GM13976 (cell line): Measurements from ENCODE around the gene GM2A.

Source experiments
- DNase-seq: peaks from one replicate; pipeline ENCODE4 v3.0.0; 2012; ENCODE audit warnings: low spot score
- CTCF ChIP-seq: IDR thresholded peaks from 2 replicates; pipeline ENCODE4 v1.5.1; 2012; ENCODE audit warnings: borderline replicate concordance, mild to moderate bottlenecking; ENCODE audit not compliant: insufficient read depth; ENCODE audit errors: extremely low read depth, missing control alignments, control extremely low read depth
- in situ Hi-C: fragments of 300-500 bp; cut with MboI; formaldehyde crosslinking; loops from one replicate; pipeline ENCODE4 v1.12.0; 2022; ENCODE audit warnings: low sequenced_read_pairs, mixed read lengths, inconsistent platforms; ENCODE audit not compliant: unreplicated experiment

GM2A gene

DNA sequence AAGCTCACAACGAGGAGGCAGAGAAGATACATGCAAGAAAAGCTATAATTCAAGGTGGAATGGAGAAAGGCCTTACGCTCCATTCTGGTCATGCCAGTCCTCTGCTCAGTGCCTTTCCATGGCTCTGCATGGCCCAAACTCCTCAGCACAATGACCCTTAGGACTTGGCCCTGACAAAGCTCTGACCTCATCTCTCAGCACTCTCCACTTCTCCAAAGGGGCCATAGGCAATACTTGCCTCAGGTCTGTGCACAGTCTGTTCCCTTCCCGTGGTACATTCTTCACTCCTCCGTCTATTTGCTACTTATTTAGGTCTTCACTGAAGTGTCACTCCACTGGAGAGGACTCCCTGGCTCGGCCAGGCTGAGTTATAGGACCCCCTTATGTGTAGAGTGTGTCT is 25.9 kb downstream of the GM2A start:
- in situ Hi-C loops = no loop called here
- no peak for DNase-seq
- TF ChIP-seq CTCF = no peak

DNA sequence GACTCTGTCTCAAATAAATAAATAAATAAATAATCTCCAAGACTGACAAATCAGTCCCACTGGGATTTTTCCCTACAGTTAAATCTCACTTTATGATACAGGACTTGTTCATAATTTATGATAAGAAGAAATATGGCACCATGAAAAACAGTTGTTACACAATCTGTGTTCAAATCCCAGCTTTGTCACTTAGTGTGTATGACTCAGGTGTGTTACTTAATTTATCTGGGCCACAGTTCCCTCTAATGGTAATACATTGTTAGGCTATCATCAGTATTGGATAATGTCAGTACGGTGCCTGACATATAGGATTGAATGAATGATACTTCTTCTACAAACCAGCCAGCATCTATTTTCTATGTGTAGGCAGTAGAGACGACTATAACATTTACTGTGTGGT is 27.5 kb downstream of the GM2A start:
- DNase-seq = no peak
- TF ChIP-seq CTCF = no peak
- in situ Hi-C loops = no loop called here

DNA sequence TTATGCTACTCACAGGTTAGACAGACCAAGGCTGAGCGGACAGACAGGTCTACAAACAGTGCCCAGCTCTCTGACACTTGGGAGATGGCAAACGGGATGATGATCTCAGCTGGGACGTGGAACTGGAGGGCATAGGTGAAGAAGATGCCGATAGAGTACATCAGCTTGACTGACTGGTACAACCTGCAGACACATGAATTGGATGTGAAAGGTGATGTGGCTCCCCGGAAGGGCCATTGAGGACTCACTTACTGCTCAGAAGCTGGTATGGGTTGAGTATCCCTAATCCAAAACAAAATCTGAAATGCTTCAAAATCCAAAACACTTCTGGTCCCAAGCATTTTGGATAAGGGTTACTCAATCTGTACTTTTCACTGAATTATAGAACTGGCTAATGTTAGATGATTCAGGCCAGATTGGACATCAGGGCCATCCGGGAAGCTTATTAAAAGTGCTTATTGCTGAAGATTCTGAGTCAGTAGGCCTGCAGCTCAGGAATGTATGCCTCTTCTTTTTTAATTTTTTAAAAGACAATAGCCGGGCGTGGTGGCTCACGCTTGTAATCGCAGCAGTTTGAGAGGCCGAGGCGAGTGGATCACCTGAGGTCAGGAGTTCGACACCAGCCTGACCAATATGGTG is 28.1 kb downstream of the GM2A start:
- TF ChIP-seq CTCF = no peak
- in situ Hi-C loops = no loop called here
- DNase-seq = no peak

- no peak for DNase-seq
- no peak for TF ChIP-seq CTCF
- in situ Hi-C loops = no loop called here
These were observed 30.3 kb downstream of the GM2A start for GRCh38 chr5:151283120-151283825.

DNA sequence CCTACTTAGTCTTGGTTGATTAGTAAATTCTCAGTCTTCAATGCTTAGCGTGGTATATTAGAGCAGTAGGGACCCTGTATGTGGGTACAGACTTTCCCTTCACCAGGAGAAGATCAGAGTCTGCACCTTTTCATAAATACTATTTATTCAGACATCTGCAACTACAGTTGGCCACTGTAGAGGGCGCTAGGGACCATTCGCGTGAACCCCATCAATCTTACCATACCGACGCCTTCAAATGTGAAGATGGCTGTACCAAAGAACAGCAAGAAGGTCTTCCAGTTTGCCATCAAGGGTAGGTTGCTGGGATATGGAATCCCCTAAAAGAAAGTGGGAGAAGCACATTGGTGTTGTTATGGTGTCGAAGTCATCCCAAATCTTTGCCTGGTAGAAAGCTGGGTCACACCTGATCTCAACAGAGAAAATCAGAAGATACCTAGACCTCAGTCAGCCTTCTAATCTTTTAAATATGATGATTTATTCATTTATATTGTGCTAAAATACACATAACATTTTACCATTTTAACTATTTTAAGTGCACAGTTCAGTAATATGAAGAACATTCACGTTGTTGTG is 31.5 kb downstream of the GM2A start:
- peak; percentile 16 for DNase-seq
- in situ Hi-C loops = no loop called here
- peak; percentile 29 for TF ChIP-seq CTCF

GRCh38 chr5:151285683-151286082 is 32.7 kb downstream of the GM2A start:
- in situ Hi-C loops = no loop called here
- DNase-seq = no peak
- no peak for TF ChIP-seq CTCF
